Upper lobe of left lung (tissue), 6 donors: ENCODE measurements around the gene NOC4L. TPM values are rescaled to one million over a fixed set of nuclear protein-coding genes. Genes with fewer than 3 reads are reported as not detected.

Experiments
- ATAC-seq, 2 donors: fragments of 200-7000 bp; cut with Tn5 transposase; one replicate each; pipeline ENCODE4 v1.9.1; 2022; ENCODE audit warnings: mild to moderate bottlenecking in 2 of 2, moderate library complexity in 2 of 2; ENCODE audit not compliant: low FRiP score in 2 of 2
- DNase-seq, 2 donors: peaks; one replicate each; pipeline ENCODE4 v3.0.0-alpha.2; 2019 to 2020
- H3K27ac ChIP-seq, 4 donors: fragments of 200-600 bp; sonication (generic); one replicate each; pipeline ENCODE4 v1.5.1; 2016 to 2019
- H3K27me3 ChIP-seq, 4 donors: fragments of 200-600 bp; sonication (generic); one replicate each; pipeline ENCODE4 v1.5.1; 2017 to 2019
- H3K36me3 ChIP-seq, 4 donors: fragments of 200-600 bp; sonication (generic); one replicate each; pipeline ENCODE4 v1.5.1; 2016 to 2019
- H3K4me1 ChIP-seq, 4 donors: fragments of 200-600 bp; sonication (generic); one replicate each; pipeline ENCODE4 v1.5.1; 2018 to 2019
- H3K4me3 ChIP-seq, 4 donors: fragments of 200-600 bp; sonication (generic); one replicate each; pipeline ENCODE4 v1.5.1; 2017 to 2019; ENCODE audit warnings: mild to moderate bottlenecking in 2 of 4, moderate library complexity in 1 of 4
- H3K9me3 ChIP-seq, 4 donors: fragments of 200-600 bp; sonication (generic); one replicate each; pipeline ENCODE4 v1.5.1; 2018 to 2019
- EP300 ChIP-seq, 4 donors: sonication (generic); formaldehyde crosslinking; IDR thresholded peaks; one replicate each; pipeline ENCODE4 v1.5.1; 2017; ENCODE audit warnings: antibody characterized with exemption in 4 of 4, control low read depth in 2 of 4
- POLR2A ChIP-seq, 4 donors: fragments of 450-650 bp; IDR thresholded peaks; one replicate each; pipeline ENCODE4 v1.5.1; 2016 to 2017; ENCODE audit warnings: antibody characterized with exemption in 4 of 4, mild to moderate bottlenecking in 2 of 4
- POLR2AphosphoS5 ChIP-seq, 2 donors: sonication (generic); formaldehyde crosslinking; IDR thresholded peaks; one replicate each; pipeline ENCODE4 v1.5.1; 2017; ENCODE audit warnings: antibody characterized with exemption in 2 of 2
- WGBS, 2 donors: methylation state at CpG; one replicate each; pipeline ENCODE4 v1.1.5; 2017 to 2018; 5-methylcytosine and 5-hydroxymethylcytosine counted together
- total RNA-seq, 6 donors: library from RNA; depleted of rRNA in 4 of 6; stranded (reverse); fragments of >200 nt in 4 of 6; gene quantifications; one replicate each; pipeline versions ENCODE4 v1.1.0 to v1.2.1, GENCODE V29; 2016 to 2021
- TF ChIP-seq, protein P1 (sequence below), 6 experiments: fragments of 450-650 bp in 4 of 6; fragments of 200-600 bp in 2 of 6; sonication (generic) in 2 of 6; IDR thresholded peaks; one replicate each; pipeline ENCODE4 v1.5.1; 2016 to 2019; ENCODE audit warnings: antibody characterized with exemption in 6 of 6
- donor health status: DM: no; HTN: no; CAD: no; lungs with moderate emphysema.
- donor health status: DM: no; HTN: yes; CAD: no; lungs with severe emphysema.

The NOC4L gene
- total RNA-seq, 6 donors from 2014 or later: 7.4 to 22.4 (median 19.2) TPM

DNA sequence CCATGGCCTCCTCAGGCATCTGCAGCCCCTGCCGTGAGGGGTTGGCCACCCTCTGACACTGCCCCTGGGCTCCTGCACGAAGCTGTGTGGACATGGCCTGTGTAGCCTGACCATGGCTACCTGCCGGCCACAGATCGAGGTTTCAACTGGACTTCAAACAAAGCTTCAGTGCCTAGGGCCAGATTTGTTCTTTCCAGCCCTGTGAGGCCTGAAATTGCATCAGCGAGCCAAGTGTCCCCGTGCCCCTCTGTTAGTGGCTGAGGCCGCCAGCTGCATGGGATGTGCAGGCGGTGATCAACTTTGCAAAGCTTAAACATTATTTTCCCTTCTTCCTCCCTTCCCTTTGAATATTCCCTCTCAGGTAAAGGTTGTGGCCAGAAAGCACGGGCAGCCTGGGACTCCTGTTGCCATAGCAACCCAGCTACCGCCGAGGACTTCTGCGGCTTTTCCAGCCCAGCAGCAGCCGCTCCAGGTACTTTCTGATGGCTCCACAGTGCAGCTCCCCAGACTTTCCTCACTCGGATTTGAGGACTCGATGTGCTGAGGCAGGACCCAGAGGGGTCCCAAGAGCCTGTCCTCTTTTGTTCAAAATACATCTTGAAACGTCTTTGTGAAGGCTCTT is 35.9 kb upstream of the NOC4L start:
- WGBS, 2 donors: 91 to 93% methylated on average over 12 to 16 of the region's 16 CpGs

DNA sequence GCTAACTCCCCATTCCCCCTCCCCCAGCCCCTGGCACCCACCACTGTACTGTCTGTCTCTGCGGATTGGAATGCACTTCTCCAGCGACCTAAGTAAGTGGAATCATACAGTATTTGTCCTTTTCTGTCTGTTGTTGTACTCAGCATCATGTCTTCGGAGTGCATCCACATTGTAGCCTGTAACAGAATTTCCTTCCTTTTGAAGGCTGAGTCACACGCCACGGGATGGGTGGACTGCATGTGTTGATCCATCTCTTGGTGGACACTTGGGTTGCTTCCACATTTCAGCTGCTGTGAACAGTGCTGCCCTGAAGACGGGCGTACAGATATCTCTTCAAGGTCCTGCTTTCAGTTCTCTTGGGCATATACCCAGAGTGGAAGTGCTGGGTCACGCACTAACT is 34.5 kb upstream of the NOC4L start:
- no peak for ATAC-seq
- Histone ChIP-seq H3K36me3 (peaks cover 4 to 69% (median 32%) of the 10 kb centered on the region in 4 donors), H3K27ac (no peak overlapping the region), H3K4me1 (no peaks in the 10 kb centered on the region), H3K9me3 (no peaks in the 10 kb centered on the region), H3K4me3 (no peak overlapping the region), H3K27me3 (no peaks in the 10 kb centered on the region)
- 91 to 93% methylated on average over 8 of the region's 8 CpGs for WGBS, 2 donors
- DNase-seq: no peak
- TF ChIP-seq, protein P1, sequence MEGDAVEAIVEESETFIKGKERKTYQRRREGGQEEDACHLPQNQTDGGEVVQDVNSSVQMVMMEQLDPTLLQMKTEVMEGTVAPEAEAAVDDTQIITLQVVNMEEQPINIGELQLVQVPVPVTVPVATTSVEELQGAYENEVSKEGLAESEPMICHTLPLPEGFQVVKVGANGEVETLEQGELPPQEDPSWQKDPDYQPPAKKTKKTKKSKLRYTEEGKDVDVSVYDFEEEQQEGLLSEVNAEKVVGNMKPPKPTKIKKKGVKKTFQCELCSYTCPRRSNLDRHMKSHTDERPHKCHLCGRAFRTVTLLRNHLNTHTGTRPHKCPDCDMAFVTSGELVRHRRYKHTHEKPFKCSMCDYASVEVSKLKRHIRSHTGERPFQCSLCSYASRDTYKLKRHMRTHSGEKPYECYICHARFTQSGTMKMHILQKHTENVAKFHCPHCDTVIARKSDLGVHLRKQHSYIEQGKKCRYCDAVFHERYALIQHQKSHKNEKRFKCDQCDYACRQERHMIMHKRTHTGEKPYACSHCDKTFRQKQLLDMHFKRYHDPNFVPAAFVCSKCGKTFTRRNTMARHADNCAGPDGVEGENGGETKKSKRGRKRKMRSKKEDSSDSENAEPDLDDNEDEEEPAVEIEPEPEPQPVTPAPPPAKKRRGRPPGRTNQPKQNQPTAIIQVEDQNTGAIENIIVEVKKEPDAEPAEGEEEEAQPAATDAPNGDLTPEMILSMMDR (IDR thresholded peaks at IDR 0.05): no peak
- TF ChIP-seq EP300 (IDR thresholded peaks at IDR 0.05) (no peak), POLR2AphosphoS5 (IDR thresholded peaks at IDR 0.05) (no peak), POLR2A (IDR thresholded peaks at IDR 0.05) (no peak)

More for the DNA sequence above, 35.9 kb upstream of the NOC4L start:
- H3K4me3 ChIP-seq: no peak overlapping the region
- DNase-seq (peak in 1 of 2 donors; percentile 33), ATAC-seq (no peak)
- H3K27me3 ChIP-seq: no peaks in the 10 kb centered on the region
- H3K4me1 ChIP-seq: no peaks in the 10 kb centered on the region
- TF ChIP-seq EP300 (IDR thresholded peaks at IDR 0.05): no peak
- TF ChIP-seq, protein P1 (IDR thresholded peaks at IDR 0.05): no peak
- no peak for TF ChIP-seq POLR2A (IDR thresholded peaks at IDR 0.05)
- TF ChIP-seq POLR2AphosphoS5 (IDR thresholded peaks at IDR 0.05): no peak
- H3K27ac ChIP-seq: no peak overlapping the region
- no peaks in the 10 kb centered on the region for H3K9me3 ChIP-seq
- peaks cover 0 to 59% (median 20%) of the 10 kb centered on the region in 4 donors for H3K36me3 ChIP-seq

DNA sequence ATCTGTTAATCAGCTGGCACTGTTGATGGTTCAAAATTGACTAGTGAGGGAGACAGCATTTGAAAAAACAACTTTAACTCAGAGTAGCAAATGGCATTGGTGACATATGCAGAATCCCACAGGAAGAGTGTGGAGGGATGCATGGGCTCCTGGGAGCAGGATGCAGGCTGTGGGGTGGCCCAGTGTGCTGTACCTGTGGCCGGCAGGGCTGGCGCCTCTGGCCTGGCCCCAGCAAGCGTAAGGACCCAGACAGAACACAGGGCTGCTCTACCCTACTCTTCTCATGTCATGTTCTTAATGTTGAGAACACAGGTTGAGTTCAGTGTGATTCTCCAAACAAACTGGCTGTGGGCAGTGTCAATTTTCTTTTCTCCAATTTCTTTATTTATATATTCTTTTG is 33.6 kb upstream of the NOC4L start:
- Histone ChIP-seq H3K9me3 (no peaks in the 10 kb centered on the region), H3K4me3 (no peak overlapping the region), H3K4me1 (no peaks in the 10 kb centered on the region), H3K27ac (no peak overlapping the region), H3K27me3 (no peaks in the 10 kb centered on the region), H3K36me3 (peaks cover 5 to 72% (median 38%) of the 10 kb centered on the region in 4 donors)
- DNase-seq (peak in 1 of 2 donors; percentile 30), ATAC-seq (peak in 1 of 2 donors; percentile 56)
- WGBS, 2 donors: 88 to 93% methylated on average over 3 of the region's 3 CpGs
- TF ChIP-seq, protein P1 (IDR thresholded peaks at IDR 0.05): no peak
- no peak for TF ChIP-seq POLR2A (IDR thresholded peaks at IDR 0.05)
- no peak for TF ChIP-seq POLR2AphosphoS5 (IDR thresholded peaks at IDR 0.05)
- TF ChIP-seq EP300 (IDR thresholded peaks at IDR 0.05): no peak

GRCh38 chr12:132111654-132112304 is 32.5 kb upstream of the NOC4L start:
- TF ChIP-seq EP300 (IDR thresholded peaks at IDR 0.05): no peak
- no peak for TF ChIP-seq POLR2AphosphoS5 (IDR thresholded peaks at IDR 0.05)
- TF ChIP-seq POLR2A (IDR thresholded peaks at IDR 0.05): no peak
- TF ChIP-seq, protein P1 (IDR thresholded peaks at IDR 0.05): no peak
- Histone ChIP-seq H3K9me3 (no peaks in the 10 kb centered on the region), H3K36me3 (peaks cover 5 to 78% (median 44%) of the 10 kb centered on the region in 4 donors), H3K4me1 (no peaks in the 10 kb centered on the region), H3K4me3 (no peak overlapping the region), H3K27me3 (no peaks in the 10 kb centered on the region), H3K27ac (no peak overlapping the region)
- ATAC-seq (no peak), DNase-seq (peak in 1 of 2 donors; percentile 48)
- WGBS, 2 donors: 93% methylated on average over 17 to 19 of the region's 19 CpGs
